Coronary artery (tissue), 2 donors: ENCODE data around the gene BLTP2.

Source experiments
- DNase-seq: peaks from one replicate; pipeline ENCODE4 v3.0.0-alpha.2; 2017; ENCODE audit warnings: low spot score
- H3K27ac ChIP-seq, 2 donors: fragments of 200-600 bp; sonication (generic); one replicate each; pipeline ENCODE4 v1.5.1; 2016 to 2019
- H3K4me3 ChIP-seq: fragments of 200-600 bp; sonication (generic); 2 replicates; pipeline ENCODE4 v1.5.1; 2016; ENCODE audit warnings: mild to moderate bottlenecking, moderate library complexity
- TF ChIP-seq, protein P1 (sequence below): fragments of 200-600 bp; sonication (generic); IDR thresholded peaks from one replicate; pipeline ENCODE4 v1.5.1; 2019; ENCODE audit warnings: antibody characterized with exemption

Gene BLTP2

DNA sequence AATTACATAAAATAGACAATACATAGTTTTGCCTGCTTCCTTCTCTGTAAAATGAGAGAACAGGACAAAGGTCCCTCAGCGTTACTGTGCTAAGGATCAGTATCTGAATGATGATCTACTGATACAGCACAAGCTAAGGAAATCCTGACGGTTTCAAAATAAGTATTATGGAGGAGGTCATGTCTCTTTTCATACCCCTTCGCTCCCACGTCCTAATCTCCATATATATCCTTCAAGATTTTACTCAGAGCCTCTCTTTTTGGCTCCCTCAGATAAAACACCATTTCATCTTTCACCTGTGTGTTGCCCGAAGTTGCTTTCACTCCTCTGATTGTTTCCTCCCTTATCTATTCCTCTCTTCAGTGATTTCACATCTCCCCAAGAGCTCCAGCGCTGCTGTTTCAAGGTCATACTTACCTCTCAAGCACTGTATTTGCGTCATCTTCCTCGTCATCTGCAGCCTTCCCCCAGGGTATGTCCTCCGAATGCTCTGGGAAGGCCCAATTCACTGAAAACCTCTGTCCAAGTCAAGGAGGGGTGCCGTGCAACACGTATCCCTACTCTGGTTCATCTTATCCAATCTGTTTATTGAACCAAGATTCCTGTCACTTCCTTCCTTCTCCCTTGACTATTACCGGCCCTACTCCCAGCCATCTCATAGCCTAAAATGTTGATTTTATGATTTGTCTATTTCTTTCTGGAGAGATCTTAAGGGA, 1.2 kb upstream of the BLTP2 start:
- Histone ChIP-seq H3K4me3 (peak overlapping the region; percentile 95), H3K27ac (peak overlapping the region; percentile 83 to 94)
- DNase-seq, result no peak
- TF ChIP-seq, protein P1, sequence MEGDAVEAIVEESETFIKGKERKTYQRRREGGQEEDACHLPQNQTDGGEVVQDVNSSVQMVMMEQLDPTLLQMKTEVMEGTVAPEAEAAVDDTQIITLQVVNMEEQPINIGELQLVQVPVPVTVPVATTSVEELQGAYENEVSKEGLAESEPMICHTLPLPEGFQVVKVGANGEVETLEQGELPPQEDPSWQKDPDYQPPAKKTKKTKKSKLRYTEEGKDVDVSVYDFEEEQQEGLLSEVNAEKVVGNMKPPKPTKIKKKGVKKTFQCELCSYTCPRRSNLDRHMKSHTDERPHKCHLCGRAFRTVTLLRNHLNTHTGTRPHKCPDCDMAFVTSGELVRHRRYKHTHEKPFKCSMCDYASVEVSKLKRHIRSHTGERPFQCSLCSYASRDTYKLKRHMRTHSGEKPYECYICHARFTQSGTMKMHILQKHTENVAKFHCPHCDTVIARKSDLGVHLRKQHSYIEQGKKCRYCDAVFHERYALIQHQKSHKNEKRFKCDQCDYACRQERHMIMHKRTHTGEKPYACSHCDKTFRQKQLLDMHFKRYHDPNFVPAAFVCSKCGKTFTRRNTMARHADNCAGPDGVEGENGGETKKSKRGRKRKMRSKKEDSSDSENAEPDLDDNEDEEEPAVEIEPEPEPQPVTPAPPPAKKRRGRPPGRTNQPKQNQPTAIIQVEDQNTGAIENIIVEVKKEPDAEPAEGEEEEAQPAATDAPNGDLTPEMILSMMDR, result no peak

GRCh38 chr17:28645576-28645939, 600 bp upstream of the BLTP2 start:
- peak overlapping the region; percentile 83 to 94 for H3K27ac ChIP-seq
- no peak for DNase-seq
- peak overlapping the region; percentile 95 for H3K4me3 ChIP-seq
- TF ChIP-seq, protein P1, result no peak

DNA sequence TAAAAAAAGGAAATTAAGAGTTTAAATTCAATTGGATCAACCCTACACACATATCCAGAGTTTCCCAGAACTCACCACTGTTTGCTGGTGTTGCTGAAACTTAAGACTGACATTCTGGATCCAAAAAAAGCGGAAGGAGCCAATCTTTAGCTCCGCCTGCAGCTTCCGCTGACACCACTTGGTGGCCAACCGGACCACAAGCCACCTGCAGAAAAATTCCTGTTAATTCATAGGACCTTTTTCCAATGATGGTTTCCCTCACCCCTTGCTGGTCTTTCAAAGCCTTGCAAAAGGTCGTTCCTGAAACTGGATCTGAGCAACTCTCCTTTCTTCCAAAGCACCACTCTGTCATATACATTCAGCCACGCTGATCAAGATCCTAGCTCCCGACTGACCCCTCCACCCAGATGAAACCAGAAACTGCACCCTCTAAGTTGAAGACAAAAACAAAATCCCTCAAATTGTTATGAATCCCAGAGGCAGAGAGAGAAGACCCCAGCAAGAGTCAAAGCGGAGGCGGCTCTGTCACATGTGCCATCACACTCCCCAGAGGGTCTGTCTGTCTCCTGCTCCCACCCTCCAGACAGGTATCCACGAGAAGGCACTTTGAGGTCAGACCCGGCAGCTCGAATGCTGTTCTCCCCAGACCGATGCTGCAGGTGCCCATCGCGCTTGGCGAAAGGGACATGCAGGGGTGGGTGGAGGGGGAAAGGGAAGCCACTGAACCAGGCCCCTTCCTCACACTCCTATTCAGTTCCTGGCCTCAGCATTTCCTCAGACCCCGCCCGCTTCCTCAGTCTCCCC, 773 bp downstream of the BLTP2 start:
- peak overlapping the region; percentile 83 to 94 for H3K27ac ChIP-seq
- TF ChIP-seq, protein P1, result no peak
- DNase-seq, result no peak
- H3K4me3 ChIP-seq, result peak overlapping the region; percentile 95

- TF ChIP-seq, protein P1, result no peak
- no peak overlapping the region for H3K4me3 ChIP-seq
- no peak for DNase-seq
- no peak overlapping the region for H3K27ac ChIP-seq
Observed at GRCh38 chr17:28641579-28641978, 3.4 kb downstream of the BLTP2 start.

- no peak for DNase-seq
- Histone ChIP-seq H3K4me3 (no peak overlapping the region), H3K27ac (no peak overlapping the region)
- TF ChIP-seq, protein P1, result no peak
Observed at GRCh38 chr17:28635506-28635905, 9.5 kb downstream of the BLTP2 start.

DNA sequence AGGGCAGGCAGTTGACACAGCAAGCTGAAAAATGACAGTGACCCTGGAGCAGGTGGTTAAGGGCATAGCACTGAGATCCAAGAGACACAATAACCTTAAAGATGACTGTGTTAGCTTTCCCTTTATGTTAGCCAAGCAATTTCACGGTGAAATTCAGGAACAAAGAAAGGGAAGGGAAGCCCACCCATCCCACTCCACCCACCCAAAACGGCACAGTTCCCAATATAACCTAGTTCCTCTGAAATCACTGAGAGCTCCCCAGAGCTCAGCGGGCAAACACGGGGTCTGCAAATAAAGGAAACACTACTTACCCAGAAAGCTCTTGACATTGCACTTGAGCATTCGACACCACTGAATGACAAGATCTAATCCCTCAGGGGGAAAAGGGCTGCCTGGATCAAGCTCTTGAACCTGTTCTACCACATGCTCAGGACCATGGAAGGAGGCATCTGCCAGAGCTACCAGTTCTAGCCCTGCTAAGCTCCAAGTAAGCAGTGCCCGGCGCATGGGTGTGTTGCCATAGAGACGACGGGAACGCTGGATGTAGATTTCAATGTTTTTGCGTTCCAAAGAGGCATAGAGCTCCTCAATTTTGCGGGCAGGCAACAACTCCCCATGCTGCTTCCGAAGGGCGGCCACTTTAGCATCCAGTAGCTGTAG, 10.6 kb downstream of the BLTP2 start:
- DNase-seq, result no peak
- no peak overlapping the region for H3K27ac ChIP-seq
- TF ChIP-seq, protein P1, result no peak
- no peak overlapping the region for H3K4me3 ChIP-seq
